Liver (tissue), 3 donors: ENCODE results near the gene ANKRD49.

Source experiments
- ATF3 ChIP-seq: IDR thresholded peaks from 2 replicates; pipeline ENCODE4 v1.6.1; 2016; ENCODE audit warnings: antibody characterized with exemption
- CTCF ChIP-seq: fragments of 150-350 bp; IDR thresholded peaks from 2 replicates; pipeline ENCODE4 v1.5.1; 2017; ENCODE audit warnings: improper control_type of control experiment, low read depth, low read length; ENCODE audit not compliant: missing input control
- EGR1 ChIP-seq, 2 donors: IDR thresholded peaks; 2 replicates each; pipeline ENCODE4 v1.6.1; 2016 to 2018; ENCODE audit warnings: antibody characterized with exemption in 2 of 2, low read depth in 2 of 2
- GABPA ChIP-seq, 2 donors: IDR thresholded peaks in 1 of 2; conservative IDR thresholded peaks in 1 of 2; 2 replicates each; pipeline ENCODE4 v1.6.1; 2016; ENCODE audit warnings: antibody characterized with exemption in 2 of 2, mild to moderate bottlenecking in 1 of 2, moderate library complexity in 1 of 2
- JUND ChIP-seq, 2 donors: IDR thresholded peaks; 2 replicates each; pipeline ENCODE4 v1.6.1; 2016; ENCODE audit warnings: antibody characterized with exemption in 2 of 2
- MAX ChIP-seq: IDR thresholded peaks from 2 replicates; pipeline ENCODE4 v1.6.1; 2016; ENCODE audit warnings: antibody characterized with exemption
- SP1 ChIP-seq: IDR thresholded peaks from 2 replicates; pipeline ENCODE4 v1.6.1; 2018; ENCODE audit warnings: antibody characterized with exemption, mild to moderate bottlenecking
- ZBTB33 ChIP-seq: IDR thresholded peaks from 2 replicates; pipeline ENCODE4 v1.6.1; 2016; ENCODE audit warnings: antibody characterized with exemption
- donor health status: healthy.
- donor health status: healthy.

GRCh38 chr11:94486068-94486467 is 7.7 kb upstream of the ANKRD49 start:
- no peak for TF ChIP-seq CTCF
- TF ChIP-seq MAX = no peak
- no peak for TF ChIP-seq JUND (IDR thresholded peaks at IDR 0.05)
- no peak for TF ChIP-seq ZBTB33
- TF ChIP-seq GABPA (IDR thresholded peaks at IDR 0.05 in 1 of 2, conservative IDR thresholded peaks at IDR 0.05 in 1 of 2) = no peak
- TF ChIP-seq EGR1 (IDR thresholded peaks at IDR 0.05; ENCODE audit: low read depth in 2 of 2) = no peak
- TF ChIP-seq SP1 = no peak
- TF ChIP-seq ATF3 = no peak
